ENCODE measurements around the gene B4GALNT3. TPM values are rescaled to one million over a fixed set of nuclear protein-coding genes. Genes with fewer than 3 reads are reported as not detected.

The B4GALNT3 gene
- polyA plus RNA-seq, 2 of the 4 experiments (the other 2 are of a cell fraction): 0.43 to 0.53 TPM

- no peak for TF ChIP-seq ELK1 (IDR thresholded peaks at IDR 0.05; ENCODE audit: low read depth, low read length)
- no peak for TF ChIP-seq PBX3 (IDR thresholded peaks at IDR 0.05)
- TF ChIP-seq RAD21 (conservative IDR thresholded peaks at IDR 0.05 in 1 of 2, IDR thresholded peaks at IDR 0.05 in 1 of 2): no peak
- TF ChIP-seq JUN (IDR thresholded peaks at IDR 0.05): no peak
- no peak for TF ChIP-seq MAFK (IDR thresholded peaks at IDR 0.05; ENCODE audit: partially characterized antibody)
- no peak for TF ChIP-seq CBX2 (IDR thresholded peaks at IDR 0.05; ENCODE audit: borderline replicate concordance, low read depth)
- no peak for TF ChIP-seq ESRRA (IDR thresholded peaks at IDR 0.05; ENCODE audit: borderline replicate concordance, low read length)
- TF ChIP-seq MYC (IDR thresholded peaks at IDR 0.05; ENCODE audit: borderline replicate concordance, low read length): no peak
- TF ChIP-seq, protein P1, sequence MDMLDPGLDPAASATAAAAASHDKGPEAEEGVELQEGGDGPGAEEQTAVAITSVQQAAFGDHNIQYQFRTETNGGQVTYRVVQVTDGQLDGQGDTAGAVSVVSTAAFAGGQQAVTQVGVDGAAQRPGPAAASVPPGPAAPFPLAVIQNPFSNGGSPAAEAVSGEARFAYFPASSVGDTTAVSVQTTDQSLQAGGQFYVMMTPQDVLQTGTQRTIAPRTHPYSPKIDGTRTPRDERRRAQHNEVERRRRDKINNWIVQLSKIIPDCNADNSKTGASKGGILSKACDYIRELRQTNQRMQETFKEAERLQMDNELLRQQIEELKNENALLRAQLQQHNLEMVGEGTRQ (IDR thresholded peaks at IDR 0.05): no peak
- TF ChIP-seq, protein P2, sequence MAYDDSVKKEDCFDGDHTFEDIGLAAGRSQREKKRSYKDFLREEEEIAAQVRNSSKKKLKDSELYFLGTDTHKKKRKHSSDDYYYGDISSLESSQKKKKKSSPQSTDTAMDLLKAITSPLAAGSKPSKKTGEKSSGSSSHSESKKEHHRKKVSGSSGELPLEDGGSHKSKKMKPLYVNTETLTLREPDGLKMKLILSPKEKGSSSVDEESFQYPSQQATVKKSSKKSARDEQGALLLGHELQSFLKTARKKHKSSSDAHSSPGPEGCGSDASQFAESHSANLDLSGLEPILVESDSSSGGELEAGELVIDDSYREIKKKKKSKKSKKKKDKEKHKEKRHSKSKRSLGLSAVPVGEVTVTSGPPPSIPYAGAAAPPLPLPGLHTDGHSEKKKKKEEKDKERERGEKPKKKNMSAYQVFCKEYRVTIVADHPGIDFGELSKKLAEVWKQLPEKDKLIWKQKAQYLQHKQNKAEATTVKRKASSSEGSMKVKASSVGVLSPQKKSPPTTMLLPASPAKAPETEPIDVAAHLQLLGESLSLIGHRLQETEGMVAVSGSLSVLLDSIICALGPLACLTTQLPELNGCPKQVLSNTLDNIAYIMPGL (CRISPR knock-in tag; IDR thresholded peaks at IDR 0.05; ENCODE audit: borderline replicate concordance): no peak
- TF ChIP-seq CTCF (IDR thresholded peaks at IDR 0.05): no peak
- POLR2A ChIA-PET: interaction anchor here (0.6 kb wide), 1 partner anchor 91 kb away, joined by 3 read pairs; no protein-coding TSS in a partner anchor
- Histone ChIP-seq H3K4me2 (no peak overlapping the region), H3K9me3 (no peaks in the 10 kb centered on the region), H3K27ac (no peak overlapping the region), H3K4me1 (peaks cover 16% of the 10 kb centered on the region; the same call in 1 of the 3 replicates), H3K4me3 (no peak overlapping the region)
- CTCF ChIA-PET: interaction anchor here (0.6 to 7.6 kb wide), 5 partner anchors 8 to 108 kb away, joined by 3 to 75 read pairs (median 35); no protein-coding TSS in a partner anchor
- FAIRE-seq: no peak
- ATAC-seq: peak in 1 of 2 experiments; percentile 30; a peak in 1 of 6 replicates
- 85% methylated on average over 18 of the region's 18 CpGs for WGBS (ENCODE audit: missing lambda C conversion rate)
- DNase-seq (ENCODE audit: low read depth in 1 of 2, low spot score in 1 of 2): no peak
These were observed 80.0 kb downstream of the B4GALNT3 start for GRCh38 chr12:539540-540310.

GRCh38 chr12:541676-542324 lies 82.1 kb downstream of the B4GALNT3 start:
- no peak overlapping the region for H3K4me2 ChIP-seq
- H3K4me1 ChIP-seq: peaks cover 23% of the 10 kb centered on the region; the same call in 1 of the 3 replicates
- ChIA-PET CTCF (interaction anchor here (3.7 to 4.9 kb wide), 4 partner anchors 88 to 100 kb away, joined by 35 to 45 read pairs (median 39); no protein-coding TSS in a partner anchor), POLR2A (no interaction called here)
- no peaks in the 10 kb centered on the region for H3K9me3 ChIP-seq
- no peak for ATAC-seq
- WGBS (ENCODE audit: missing lambda C conversion rate): 70% methylated on average over 8 of the region's 9 CpGs
- no peak for FAIRE-seq
- DNase-seq (ENCODE audit: low read depth in 1 of 2, low spot score in 1 of 2): no peak
- no peak overlapping the region for H3K4me3 ChIP-seq
- H3K27ac ChIP-seq: peak overlapping the region in 1 of 2 experiments; percentile 32; a peak in 1 of 6 replicates
- TF ChIP-seq CTCF (IDR thresholded peaks at IDR 0.05) (no peak), EHMT2 (IDR thresholded peaks at IDR 0.05; ENCODE audit: low read depth) (no peak), TFCP2L1 (CRISPR knock-in tag; IDR thresholded peaks at IDR 0.05) (no peak), KDM5A (IDR thresholded peaks at IDR 0.05) (no peak), CBX8 (IDR thresholded peaks at IDR 0.05) (no peak), EP300 (IDR thresholded peaks at IDR 0.05) (no peak), RAD21 (conservative IDR thresholded peaks at IDR 0.05 in 1 of 2, IDR thresholded peaks at IDR 0.05 in 1 of 2) (no peak), EHF (CRISPR knock-in tag; IDR thresholded peaks at IDR 0.05) (no peak), RNF2 (IDR thresholded peaks at IDR 0.05; ENCODE audit: borderline replicate concordance, low read depth) (no peak), SMC3 (IDR thresholded peaks at IDR 0.05) (no peak), HES2 (IDR thresholded peaks at IDR 0.05) (no peak), FOSB (CRISPR knock-in tag; IDR thresholded peaks at IDR 0.05) (no peak)
- TF ChIP-seq, protein P2 (CRISPR knock-in tag; IDR thresholded peaks at IDR 0.05; ENCODE audit: borderline replicate concordance): no peak
